A673 (cell line): Measurements from ENCODE around the gene GATC.

Experiments
- EZH2 ChIP-seq: fragments of 200-600 bp; sonication (generic); IDR thresholded peaks from 2 replicates; pipeline ENCODE4 v1.6.1; 2017; ENCODE audit warnings: borderline replicate concordance, low read depth, mild to moderate bottlenecking, mixed read lengths, antibody characterized with exemption, low read length; ENCODE audit not compliant: poor library complexity, severe bottlenecking
- TF ChIP-seq, protein P1 (sequence below): fragments of 300-800, 200-600 bp; sonication (generic); conservative IDR thresholded peaks from 2 replicates; pipeline ENCODE4 v1.5.1; 2017; ENCODE audit warnings: low read depth, mild to moderate bottlenecking, antibody characterized with exemption, low read length, moderate library complexity, mixed read lengths

- TF ChIP-seq, protein P1, sequence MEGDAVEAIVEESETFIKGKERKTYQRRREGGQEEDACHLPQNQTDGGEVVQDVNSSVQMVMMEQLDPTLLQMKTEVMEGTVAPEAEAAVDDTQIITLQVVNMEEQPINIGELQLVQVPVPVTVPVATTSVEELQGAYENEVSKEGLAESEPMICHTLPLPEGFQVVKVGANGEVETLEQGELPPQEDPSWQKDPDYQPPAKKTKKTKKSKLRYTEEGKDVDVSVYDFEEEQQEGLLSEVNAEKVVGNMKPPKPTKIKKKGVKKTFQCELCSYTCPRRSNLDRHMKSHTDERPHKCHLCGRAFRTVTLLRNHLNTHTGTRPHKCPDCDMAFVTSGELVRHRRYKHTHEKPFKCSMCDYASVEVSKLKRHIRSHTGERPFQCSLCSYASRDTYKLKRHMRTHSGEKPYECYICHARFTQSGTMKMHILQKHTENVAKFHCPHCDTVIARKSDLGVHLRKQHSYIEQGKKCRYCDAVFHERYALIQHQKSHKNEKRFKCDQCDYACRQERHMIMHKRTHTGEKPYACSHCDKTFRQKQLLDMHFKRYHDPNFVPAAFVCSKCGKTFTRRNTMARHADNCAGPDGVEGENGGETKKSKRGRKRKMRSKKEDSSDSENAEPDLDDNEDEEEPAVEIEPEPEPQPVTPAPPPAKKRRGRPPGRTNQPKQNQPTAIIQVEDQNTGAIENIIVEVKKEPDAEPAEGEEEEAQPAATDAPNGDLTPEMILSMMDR = no peak
- TF ChIP-seq EZH2 = no peak
These were observed 37.5 kb upstream of the GATC start for GRCh38 chr12:120408771-120409170.
